Measurements from ENCODE around the gene PLEKHJ1.

Gene PLEKHJ1

DNA sequence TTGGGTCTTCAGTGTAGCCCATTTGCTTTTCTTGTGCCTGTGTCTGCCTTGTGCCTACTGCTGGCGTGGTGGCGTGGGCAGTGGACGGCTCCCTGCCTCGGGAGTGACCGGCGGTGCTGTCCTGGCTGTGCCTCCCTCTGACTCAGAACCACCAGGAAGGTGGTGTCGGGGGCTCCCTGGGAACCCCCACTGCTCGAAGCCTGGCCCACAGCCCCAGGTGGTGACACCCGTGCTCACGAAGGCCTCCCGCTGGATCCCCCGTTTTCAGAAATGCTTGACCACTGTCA lies 7.9 kb upstream of the PLEKHJ1 start:
- H3K9ac ChIP-seq (ENCODE audit: low read length), result no peak overlapping the region
- no peaks in the 10 kb centered on the region for H3K9me3 ChIP-seq (ENCODE audit: control insufficient read depth, low read length)
- H3K27me3 ChIP-seq (ENCODE audit: control insufficient read depth, insufficient read depth, low read length), result peaks cover 7% of the 10 kb centered on the region
- H3K4me3 ChIP-seq (ENCODE audit: low read length), result no peak overlapping the region
- peaks cover 21% of the 10 kb centered on the region for H3K36me3 ChIP-seq (ENCODE audit: control insufficient read depth, insufficient read depth, low read length)
- peaks cover 30% of the 10 kb centered on the region for H3K4me1 ChIP-seq (ENCODE audit: control insufficient read depth, insufficient read depth, low read length)

DNA sequence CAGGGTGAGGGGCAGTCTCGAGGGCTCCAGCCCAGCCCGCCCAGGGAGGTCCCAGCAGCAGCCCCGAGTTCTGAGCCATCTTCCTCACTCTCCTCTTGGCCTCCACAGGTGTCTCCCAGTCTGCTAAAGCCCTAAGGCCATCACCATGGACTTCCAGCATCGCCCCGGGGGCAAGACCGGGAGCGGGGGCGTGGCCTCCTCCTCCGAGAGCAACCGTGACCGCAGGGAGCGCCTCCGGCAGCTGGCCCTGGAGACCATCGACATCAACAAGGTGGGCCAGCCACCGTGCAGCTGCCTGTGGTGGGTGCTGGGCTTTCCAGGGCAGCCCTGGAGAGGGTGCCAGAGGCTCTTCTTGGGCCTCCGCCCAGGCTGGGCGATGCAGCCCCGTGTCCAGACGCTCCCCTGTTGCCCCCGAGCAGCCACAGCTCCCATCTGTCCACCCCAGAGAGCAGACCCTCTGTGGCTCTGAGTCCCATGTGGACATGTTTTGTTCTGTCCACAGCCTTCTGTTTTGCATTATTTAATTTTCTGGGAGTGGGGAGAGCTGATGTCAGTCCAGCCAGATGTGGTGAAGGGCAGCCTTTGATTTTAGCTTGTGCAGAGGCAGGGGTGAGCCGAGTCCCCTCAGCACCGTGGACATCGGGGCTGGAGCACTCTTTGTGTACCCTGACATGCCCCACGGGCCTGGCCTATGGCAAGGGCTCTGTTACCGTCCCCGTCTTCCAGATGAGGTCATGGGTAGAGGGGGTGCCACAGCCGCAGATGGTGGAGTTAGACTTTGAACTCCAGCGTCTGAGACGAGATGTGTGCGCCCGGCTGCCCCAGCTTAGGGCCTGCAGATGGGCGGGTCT lies 7.4 kb upstream of the PLEKHJ1 start:
- Histone ChIP-seq H3K36me3 (ENCODE audit: control insufficient read depth, insufficient read depth, low read length) (peaks cover 21% of the 10 kb centered on the region), H3K9me3 (ENCODE audit: control insufficient read depth, low read length) (no peaks in the 10 kb centered on the region), H3K4me3 (ENCODE audit: low read length) (no peak overlapping the region), H3K27me3 (ENCODE audit: control insufficient read depth, insufficient read depth, low read length) (peaks cover 1% of the 10 kb centered on the region), H3K4me1 (ENCODE audit: control insufficient read depth, insufficient read depth, low read length) (peaks cover 34% of the 10 kb centered on the region), H3K9ac (ENCODE audit: low read length) (peak overlapping the region; percentile 10)

DNA sequence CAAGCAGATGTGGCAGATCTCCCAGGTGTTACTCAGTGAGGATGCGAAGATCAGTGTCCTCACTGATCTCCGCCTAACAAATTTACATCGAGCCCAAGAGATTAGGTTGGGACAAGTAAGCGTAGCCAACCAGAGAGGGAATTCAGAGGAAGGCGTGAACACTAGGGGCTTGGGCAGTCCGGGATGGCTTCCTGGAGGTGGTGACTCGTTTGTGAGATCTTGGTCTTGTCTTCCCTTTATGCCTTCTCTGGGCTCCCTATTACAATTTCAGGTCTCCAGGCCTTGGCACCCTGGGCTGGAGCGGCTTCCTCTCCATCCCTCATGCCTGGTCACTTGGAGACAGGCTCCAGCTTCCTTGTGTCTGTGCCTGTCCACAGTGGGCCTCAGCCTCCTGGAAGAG lies 6.7 kb upstream of the PLEKHJ1 start:
- H3K27me3 ChIP-seq (ENCODE audit: control insufficient read depth, insufficient read depth, low read length), result no peaks in the 10 kb centered on the region
- H3K4me1 ChIP-seq (ENCODE audit: control insufficient read depth, insufficient read depth, low read length), result peaks cover 39% of the 10 kb centered on the region
- peaks cover 21% of the 10 kb centered on the region for H3K36me3 ChIP-seq (ENCODE audit: control insufficient read depth, insufficient read depth, low read length)
- no peak overlapping the region for H3K4me3 ChIP-seq (ENCODE audit: low read length)
- H3K9ac ChIP-seq (ENCODE audit: low read length), result no peak overlapping the region
- no peaks in the 10 kb centered on the region for H3K9me3 ChIP-seq (ENCODE audit: control insufficient read depth, low read length)

DNA sequence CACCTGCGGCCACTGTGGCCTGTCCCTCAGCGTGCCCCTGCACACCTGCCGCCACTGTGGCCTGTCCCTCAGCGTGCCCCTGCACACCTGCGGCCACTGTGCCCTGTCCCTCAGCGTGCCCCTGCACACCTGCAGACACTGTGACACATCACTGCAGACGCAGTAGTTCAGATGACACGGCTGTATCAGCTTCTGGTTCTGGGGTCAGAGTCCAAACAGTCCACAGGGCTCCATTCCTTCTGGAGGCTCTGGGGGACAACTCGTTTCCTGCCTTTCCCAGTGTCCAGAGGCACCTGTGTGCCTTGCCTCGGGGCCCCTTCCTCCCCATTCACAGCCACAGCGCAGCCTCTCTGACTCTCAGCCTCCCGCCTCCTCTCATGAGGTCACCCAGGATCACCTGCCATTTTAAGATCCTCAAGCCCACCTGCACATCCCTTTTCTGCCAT lies 6.0 kb upstream of the PLEKHJ1 start:
- no peak overlapping the region for H3K4me3 ChIP-seq (ENCODE audit: low read length)
- H3K4me1 ChIP-seq (ENCODE audit: control insufficient read depth, insufficient read depth, low read length), result peaks cover 43% of the 10 kb centered on the region
- no peaks in the 10 kb centered on the region for H3K27me3 ChIP-seq (ENCODE audit: control insufficient read depth, insufficient read depth, low read length)
- no peak overlapping the region for H3K9ac ChIP-seq (ENCODE audit: low read length)
- H3K9me3 ChIP-seq (ENCODE audit: control insufficient read depth, low read length), result no peaks in the 10 kb centered on the region
- H3K36me3 ChIP-seq (ENCODE audit: control insufficient read depth, insufficient read depth, low read length), result peaks cover 21% of the 10 kb centered on the region

DNA sequence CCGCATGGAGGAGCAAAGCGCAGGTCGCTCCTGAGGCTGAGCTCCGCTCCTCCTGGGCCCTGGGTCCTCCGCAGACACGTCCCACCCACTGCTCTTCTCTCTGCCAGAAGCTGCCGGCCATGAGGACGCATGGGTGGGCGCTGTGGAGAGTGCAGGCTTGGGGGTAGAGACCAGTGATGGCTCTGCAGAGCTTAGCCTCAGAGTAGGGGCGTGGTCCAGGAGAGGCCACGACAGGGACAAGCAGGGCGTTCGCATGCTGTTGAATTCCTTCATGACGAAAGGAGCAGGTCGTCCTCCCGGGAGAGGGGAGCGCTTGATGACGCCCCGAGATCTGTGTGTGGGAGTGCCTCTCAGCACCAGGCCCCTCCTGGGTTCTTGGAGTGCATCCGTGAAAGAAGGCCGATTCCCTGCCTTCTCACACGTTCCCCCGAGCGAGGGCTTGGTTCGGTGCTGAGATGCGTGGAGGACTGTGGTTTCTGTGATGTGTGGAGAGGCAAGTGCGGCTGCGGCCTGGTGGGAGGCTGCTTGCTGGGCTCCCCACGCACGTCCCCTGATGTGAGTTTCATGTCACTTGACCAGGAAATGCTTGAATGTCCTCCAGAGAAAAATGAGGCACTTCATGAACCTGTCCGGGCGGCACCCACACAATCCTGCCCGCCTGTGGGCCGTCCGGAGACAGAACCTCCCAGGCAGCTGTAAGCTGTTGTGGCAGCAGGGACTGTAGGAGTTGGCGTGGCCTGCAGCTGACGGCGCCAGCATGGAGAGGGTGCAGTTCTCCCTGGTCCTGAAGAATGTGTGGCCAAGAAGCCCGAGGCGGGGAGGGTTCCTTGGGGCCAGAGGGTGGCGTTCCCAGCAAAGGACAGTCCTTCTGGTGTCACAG lies 5.0 kb upstream of the PLEKHJ1 start:
- Histone ChIP-seq H3K9me3 (ENCODE audit: control insufficient read depth, low read length) (no peaks in the 10 kb centered on the region), H3K27me3 (ENCODE audit: control insufficient read depth, insufficient read depth, low read length) (no peaks in the 10 kb centered on the region), H3K4me1 (ENCODE audit: control insufficient read depth, insufficient read depth, low read length) (peaks cover 43% of the 10 kb centered on the region), H3K4me3 (ENCODE audit: low read length) (no peak overlapping the region), H3K9ac (ENCODE audit: low read length) (no peak overlapping the region), H3K36me3 (ENCODE audit: control insufficient read depth, insufficient read depth, low read length) (peaks cover 21% of the 10 kb centered on the region)

DNA sequence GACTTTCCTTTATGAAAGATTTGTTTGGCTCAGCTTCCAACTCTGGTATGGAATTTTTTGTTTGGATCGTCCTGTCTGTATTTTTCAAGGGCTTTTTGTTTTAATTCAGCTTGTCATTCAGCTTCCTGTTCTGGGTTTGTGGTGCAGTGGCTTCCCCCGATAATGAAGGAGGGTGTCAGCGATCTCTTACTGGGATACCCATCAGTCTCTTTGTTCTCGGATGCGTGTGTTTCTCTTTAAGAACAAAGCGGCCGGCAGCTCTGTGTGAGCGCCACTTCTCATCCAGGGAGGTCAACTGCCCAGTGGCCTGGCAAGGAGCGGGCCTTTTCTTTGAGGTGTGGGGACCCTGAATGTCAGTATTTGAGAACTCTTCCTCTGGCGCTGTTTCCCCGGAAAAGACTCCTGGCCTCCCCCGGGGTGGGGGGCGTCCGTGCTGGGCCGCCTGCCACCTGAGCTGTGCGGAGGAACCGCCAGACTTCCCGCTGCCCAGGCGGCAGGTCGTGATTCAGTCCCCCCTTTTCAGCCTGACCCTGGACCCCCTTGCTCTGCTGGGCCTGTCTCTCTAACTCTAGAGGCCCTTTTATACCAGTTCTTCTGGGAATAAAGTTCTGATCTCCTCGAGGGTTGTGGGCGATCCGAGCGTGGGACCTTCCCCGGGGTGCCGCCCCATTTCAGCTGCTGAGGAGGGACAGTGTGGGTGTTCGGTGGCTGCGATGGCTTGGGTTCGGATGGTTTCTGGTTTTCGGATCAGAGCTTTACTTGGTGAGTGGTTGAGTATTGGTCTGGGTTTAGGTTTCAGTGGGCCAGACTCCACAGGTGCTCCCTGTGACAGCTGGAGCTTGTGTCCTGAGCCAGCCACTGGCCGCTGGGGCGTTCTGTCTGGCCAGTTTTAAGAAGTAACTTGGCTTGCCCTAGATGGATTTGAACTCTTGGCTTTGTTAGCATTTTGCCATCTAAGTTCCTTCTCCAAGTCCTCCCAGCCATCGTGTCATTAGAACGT lies 3.9 kb upstream of the PLEKHJ1 start:
- H3K27me3 ChIP-seq (ENCODE audit: control insufficient read depth, insufficient read depth, low read length), result no peaks in the 10 kb centered on the region
- H3K4me1 ChIP-seq (ENCODE audit: control insufficient read depth, insufficient read depth, low read length), result peaks cover 46% of the 10 kb centered on the region
- H3K4me3 ChIP-seq (ENCODE audit: low read length), result no peak overlapping the region
- no peaks in the 10 kb centered on the region for H3K9me3 ChIP-seq (ENCODE audit: control insufficient read depth, low read length)
- peaks cover 12% of the 10 kb centered on the region for H3K36me3 ChIP-seq (ENCODE audit: control insufficient read depth, insufficient read depth, low read length)
- H3K9ac ChIP-seq (ENCODE audit: low read length), result no peak overlapping the region

DNA sequence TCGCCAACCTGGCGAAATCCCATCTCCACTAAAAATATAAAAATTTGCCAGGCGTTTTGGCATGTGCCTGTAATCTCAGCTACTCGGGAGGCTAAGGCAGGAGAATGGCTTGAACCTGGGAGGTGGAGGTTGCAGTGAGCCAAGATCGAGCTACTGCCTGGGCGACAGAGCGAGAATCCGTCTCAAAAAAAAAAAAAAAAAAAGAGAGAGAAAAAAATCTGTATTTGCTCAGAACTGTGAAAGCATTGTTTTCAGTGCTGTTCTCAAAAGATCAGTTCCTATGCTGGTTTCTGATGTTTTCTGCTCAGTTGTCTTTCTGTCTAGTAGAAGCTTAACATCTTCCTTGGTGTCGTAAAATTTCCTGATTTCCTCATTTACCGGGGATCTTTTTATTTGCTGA lies 3.0 kb upstream of the PLEKHJ1 start:
- no peaks in the 10 kb centered on the region for H3K27me3 ChIP-seq (ENCODE audit: control insufficient read depth, insufficient read depth, low read length)
- H3K4me3 ChIP-seq (ENCODE audit: low read length), result no peak overlapping the region
- peaks cover 7% of the 10 kb centered on the region for H3K36me3 ChIP-seq (ENCODE audit: control insufficient read depth, insufficient read depth, low read length)
- no peaks in the 10 kb centered on the region for H3K9me3 ChIP-seq (ENCODE audit: control insufficient read depth, low read length)
- peaks cover 53% of the 10 kb centered on the region for H3K4me1 ChIP-seq (ENCODE audit: control insufficient read depth, insufficient read depth, low read length)
- H3K9ac ChIP-seq (ENCODE audit: low read length), result no peak overlapping the region

DNA sequence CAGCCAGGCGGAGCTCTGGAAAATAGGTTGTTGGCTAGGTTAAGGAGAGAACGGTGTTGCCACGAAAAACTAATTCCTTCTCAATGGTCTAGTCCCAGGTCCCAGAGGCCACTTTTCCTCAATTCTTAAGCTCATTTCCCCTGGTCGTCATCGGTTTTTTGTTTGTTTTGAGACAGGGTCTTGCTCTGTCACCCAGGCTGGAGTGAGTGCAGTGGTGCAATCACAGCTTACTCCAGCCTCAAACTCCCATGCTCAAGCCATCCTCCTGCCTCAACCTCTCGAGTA lies 1.7 kb upstream of the PLEKHJ1 start:
- peak overlapping the region; percentile 71 for H3K9ac ChIP-seq (ENCODE audit: low read length)
- no peaks in the 10 kb centered on the region for H3K27me3 ChIP-seq (ENCODE audit: control insufficient read depth, insufficient read depth, low read length)
- no peaks in the 10 kb centered on the region for H3K36me3 ChIP-seq (ENCODE audit: control insufficient read depth, insufficient read depth, low read length)
- H3K4me1 ChIP-seq (ENCODE audit: control insufficient read depth, insufficient read depth, low read length), result peaks cover 61% of the 10 kb centered on the region
- peak overlapping the region; percentile 14 for H3K4me3 ChIP-seq (ENCODE audit: low read length)
- H3K9me3 ChIP-seq (ENCODE audit: control insufficient read depth, low read length), result no peaks in the 10 kb centered on the region

DNA sequence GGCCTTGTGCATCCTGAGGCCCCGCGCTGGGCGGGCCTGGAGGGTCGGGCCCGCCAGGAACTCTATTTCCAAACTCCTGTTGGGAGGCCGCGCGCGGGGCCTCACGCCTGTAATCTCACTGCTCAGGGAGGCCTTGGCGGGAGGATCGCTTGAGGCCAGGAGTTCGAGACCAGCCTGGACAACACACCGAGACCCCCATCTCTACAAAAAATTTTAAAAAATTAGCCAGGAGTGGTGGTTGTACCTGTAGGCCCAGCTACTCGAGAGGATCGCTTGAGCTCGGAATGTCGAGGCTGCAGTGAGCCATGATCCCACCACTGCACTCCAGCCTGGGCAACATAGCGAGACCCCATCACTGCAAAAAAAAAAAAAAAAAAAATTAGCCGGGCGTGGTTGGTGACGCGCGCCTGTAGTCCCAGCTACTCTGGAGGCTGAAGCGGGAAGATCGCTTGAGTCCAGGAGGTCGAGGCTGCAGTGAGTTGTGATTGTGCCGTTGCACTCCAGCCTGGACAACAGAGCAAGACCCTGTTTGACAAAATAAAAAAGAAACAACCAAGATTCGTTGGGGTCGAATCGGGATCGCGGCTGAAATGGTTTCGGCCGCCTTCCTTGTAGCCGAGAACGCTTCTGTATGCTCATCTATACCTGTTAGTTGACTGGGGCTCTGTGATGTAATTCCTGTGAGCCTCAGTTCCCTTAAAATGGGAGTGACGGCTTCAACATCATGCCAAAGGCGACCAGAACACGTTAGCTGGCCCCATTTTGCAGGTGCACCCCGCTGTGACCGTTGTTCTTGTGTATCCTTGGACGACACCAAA lies 1.1 kb upstream of the PLEKHJ1 start:
- peaks cover 60% of the 10 kb centered on the region for H3K4me1 ChIP-seq (ENCODE audit: control insufficient read depth, insufficient read depth, low read length)
- H3K36me3 ChIP-seq (ENCODE audit: control insufficient read depth, insufficient read depth, low read length), result no peaks in the 10 kb centered on the region
- H3K27me3 ChIP-seq (ENCODE audit: control insufficient read depth, insufficient read depth, low read length), result no peaks in the 10 kb centered on the region
- H3K4me3 ChIP-seq (ENCODE audit: low read length), result peak overlapping the region; percentile 14
- H3K9ac ChIP-seq (ENCODE audit: low read length), result peak overlapping the region; percentile 71
- H3K9me3 ChIP-seq (ENCODE audit: control insufficient read depth, low read length), result no peaks in the 10 kb centered on the region

DNA sequence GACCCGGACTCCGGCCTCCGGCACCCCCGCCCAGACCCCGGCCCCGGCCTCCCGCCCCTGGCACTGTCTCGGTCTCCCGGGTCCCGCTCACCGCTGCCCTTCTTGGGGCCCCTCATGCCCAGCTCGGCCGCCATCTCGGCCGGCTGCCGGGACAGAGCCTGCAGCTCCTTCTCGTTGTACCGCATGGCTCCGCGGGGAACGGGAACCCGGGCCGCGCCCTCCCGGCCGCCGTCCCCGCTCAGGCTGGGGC lies 140 bp downstream of the PLEKHJ1 start:
- Histone ChIP-seq H3K4me3 (ENCODE audit: low read length) (peak overlapping the region; percentile 43), H3K27me3 (ENCODE audit: control insufficient read depth, insufficient read depth, low read length) (no peaks in the 10 kb centered on the region), H3K9ac (ENCODE audit: low read length) (peak overlapping the region; percentile 71), H3K36me3 (ENCODE audit: control insufficient read depth, insufficient read depth, low read length) (no peaks in the 10 kb centered on the region), H3K9me3 (ENCODE audit: control insufficient read depth, low read length) (no peaks in the 10 kb centered on the region), H3K4me1 (ENCODE audit: control insufficient read depth, insufficient read depth, low read length) (peaks cover 61% of the 10 kb centered on the region)

DNA sequence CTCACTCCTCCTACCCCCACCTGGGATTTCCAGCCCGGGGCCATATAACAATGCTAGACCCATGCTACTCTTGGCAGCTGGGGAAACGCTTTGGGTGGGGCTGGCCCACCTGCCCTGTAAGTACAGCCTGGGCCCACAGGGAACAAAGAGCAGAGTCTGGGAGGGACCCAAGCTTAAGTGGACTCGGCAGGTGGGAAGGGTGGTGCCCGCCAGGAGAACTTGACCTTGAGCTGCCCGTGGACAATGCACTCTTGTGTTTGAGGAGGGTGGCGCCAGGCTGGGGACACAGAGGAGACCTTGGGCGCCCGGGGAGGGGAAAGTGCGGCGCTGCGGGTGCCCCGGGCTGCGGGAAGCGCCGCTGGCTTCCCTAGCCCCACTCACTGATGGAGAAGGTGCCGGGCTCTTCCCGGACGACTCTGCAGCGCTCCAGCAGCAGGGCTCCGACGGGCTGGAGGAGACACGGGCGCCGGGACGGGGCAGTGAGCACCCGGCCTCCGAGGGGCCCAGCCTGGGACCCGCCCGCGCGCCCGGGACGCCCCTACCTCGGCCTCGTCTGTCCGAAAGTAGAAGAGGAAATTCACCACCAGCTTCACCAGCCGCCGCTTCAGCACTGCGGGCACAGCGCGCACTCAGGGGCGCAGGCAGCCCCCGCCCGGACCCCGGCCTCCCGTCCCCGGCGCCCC lies 607 bp downstream of the PLEKHJ1 start:
- Histone ChIP-seq H3K4me1 (ENCODE audit: control insufficient read depth, insufficient read depth, low read length) (peaks cover 59% of the 10 kb centered on the region), H3K4me3 (ENCODE audit: low read length) (peak overlapping the region; percentile 43), H3K36me3 (ENCODE audit: control insufficient read depth, insufficient read depth, low read length) (no peaks in the 10 kb centered on the region), H3K9ac (ENCODE audit: low read length) (peak overlapping the region; percentile 71), H3K27me3 (ENCODE audit: control insufficient read depth, insufficient read depth, low read length) (no peaks in the 10 kb centered on the region), H3K9me3 (ENCODE audit: control insufficient read depth, low read length) (no peaks in the 10 kb centered on the region)

Measured in mucosa of stomach (tissue), 1 donor.